T-helper 1 cell (primary cell): Measurements from ENCODE around the gene MEF2A.

Experiments
- DNase-seq, 5 donors: peaks; one replicate each; pipeline ENCODE4 v3.0.0-alpha.2; 2012 to 2020

MEF2A gene

DNA sequence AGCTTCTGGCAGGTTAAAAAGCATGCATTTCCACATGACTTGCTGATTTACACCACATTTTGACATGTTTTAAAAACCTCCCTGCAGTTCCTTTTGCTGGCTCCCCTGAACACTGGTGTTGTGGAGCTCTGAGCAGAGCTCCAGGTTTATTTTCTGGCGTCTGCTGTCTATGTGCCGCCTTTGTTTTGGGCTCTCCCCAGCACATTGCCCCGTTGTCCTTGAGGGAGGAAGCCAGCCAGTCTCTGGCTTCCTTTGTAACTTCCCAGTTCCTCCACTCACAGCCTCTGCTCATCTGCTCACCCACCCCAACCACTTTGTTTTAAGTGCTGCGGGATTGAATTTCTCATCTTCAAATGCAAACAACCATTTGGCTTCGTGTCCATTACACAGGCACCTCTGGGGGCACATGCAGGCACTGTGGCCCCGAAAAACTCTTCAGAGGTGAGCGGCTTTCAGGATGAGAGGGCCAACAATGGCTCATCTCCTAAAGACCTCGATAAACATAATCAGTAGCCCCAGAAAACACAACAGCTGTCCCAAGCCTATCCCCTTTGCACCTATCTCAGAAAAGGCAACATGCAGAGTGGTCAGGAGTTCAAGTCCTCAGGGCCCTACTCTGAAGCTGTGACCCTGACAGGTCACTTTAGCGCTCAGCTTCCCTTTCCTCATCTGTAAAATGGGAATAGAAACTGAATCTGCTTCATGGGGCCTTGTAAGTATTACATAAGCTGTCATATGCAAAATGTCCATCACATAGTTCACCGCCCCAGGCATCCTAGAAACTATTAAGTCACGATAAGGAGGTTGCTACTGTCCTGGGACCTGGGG, 1.3 kb upstream of the MEF2A start:
- DNase-seq: peak in 1 of 5 donors; percentile 6

DNA sequence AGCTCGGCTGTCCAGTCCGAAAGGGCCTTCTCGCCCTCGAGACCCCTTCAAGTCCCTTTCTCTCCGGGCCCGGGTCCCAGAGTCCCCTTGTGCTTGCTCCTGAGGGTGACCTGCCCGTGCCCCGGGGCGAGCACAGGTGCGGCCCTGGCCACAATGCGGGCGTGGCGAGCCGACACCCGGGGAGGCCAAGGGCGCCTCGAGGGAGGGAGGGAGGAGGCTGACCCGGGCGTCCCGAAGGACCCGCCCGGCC, 810 bp upstream of the MEF2A start:
- no peak for DNase-seq

DNA sequence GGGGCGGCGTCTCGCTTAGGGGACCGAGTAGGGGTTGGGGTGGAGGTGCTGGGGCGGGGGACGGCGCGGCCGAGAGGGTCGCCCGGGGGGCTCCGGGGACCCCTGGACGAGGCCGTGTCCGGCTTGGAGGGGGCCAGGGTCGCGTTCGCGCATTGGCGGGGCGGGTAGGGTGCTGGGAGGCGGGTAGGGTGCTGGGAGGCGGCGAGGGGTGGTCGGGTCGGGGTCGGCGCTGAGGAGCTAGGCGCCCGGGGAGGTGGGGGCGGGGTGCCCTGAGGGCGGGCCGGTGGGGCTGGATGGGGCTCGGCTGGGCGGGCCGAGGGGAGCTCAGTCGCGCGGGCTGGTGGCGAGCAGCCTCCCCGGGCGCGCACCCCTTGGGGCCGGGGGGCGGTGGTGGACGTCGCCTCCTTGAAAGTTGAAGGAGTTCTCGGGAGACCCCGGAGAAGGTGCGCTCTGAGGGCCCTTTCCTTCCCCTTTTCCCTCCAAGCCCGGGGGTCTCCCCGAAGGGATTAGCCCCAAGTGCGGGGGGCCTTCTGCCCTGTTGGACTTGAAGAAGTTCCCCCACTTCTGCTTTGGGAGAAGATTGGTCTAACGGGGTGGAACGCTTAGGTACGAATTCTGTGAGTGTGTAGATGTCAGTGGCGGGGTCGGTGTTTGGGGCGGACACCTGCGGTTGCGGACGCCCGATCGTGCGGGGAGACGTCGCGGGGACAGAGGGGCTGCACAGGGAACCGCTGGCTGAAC, 543 bp downstream of the MEF2A start:
- peak in 2 of 5 donors; percentile 19 to 29 for DNase-seq

DNA sequence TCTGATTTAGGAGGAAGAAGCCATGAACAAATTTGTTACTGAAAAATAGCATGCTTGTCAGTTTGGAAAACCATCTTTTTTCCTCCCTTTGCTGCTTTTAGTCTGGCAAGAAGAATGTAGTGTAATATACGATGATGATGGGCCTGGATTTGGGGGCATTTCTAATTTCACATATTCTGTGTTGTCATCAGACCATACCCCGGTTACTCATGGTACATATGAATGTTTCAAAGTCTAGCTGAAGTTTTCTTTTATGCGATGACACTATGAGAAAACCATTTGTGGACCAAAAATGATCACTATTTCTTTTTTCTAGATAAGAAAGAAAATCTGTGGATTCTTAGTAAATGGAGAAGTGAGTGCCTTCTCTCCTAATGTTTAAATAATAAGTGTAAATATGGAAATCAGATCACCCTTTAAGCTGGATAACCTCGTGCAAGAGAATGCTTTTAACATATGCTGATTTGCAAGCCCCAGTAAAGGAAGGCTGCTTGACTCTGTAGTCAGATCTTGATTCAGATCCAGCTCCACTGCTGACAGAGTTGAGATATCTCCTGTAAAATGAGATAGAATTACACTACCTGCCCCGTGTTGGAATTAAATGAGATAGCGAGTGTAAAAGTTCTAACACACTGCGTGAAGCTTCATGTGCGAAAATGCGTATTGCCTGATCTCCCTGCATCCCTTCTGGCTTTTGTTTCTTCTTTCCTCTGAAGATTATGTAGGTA, 3.0 kb downstream of the MEF2A start:
- DNase-seq: no peak

DNA sequence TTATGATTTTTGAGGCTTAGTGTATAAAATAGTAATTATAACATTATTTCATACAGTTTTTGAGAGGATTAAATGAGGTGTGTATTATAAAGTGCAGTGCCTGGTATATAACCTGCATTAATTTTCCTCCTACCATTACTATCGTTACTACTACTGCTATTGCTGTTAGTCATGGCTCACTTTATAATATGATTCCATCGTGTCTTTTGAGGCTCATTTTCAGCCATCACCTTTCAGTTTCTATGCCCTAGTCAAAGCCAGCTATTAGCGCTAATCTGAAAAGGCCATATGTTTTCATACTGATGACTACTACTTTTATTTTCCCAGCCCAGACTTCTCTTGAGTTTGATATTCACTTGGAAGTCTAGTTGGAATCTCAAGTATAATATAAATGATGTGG, 5.5 kb downstream of the MEF2A start:
- DNase-seq: no peak

DNA sequence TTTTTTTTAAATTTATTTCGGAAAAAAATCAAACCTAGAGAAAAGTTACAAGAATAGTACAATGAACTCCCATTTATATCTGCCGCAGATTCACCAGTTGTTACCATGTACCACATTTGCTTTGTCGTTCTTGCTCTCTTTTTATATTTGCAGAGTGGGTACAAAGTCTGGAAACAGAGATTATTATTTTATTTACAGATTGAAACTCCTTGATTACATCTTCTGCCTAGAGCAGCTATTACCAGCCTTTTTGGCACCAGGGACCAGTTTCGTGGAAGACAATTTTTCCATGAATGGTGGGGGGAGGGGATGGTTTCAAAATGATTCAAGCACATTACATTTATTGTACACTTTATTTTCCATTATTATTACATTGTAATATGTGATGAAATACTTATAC, 8.3 kb downstream of the MEF2A start:
- DNase-seq: no peak

DNA sequence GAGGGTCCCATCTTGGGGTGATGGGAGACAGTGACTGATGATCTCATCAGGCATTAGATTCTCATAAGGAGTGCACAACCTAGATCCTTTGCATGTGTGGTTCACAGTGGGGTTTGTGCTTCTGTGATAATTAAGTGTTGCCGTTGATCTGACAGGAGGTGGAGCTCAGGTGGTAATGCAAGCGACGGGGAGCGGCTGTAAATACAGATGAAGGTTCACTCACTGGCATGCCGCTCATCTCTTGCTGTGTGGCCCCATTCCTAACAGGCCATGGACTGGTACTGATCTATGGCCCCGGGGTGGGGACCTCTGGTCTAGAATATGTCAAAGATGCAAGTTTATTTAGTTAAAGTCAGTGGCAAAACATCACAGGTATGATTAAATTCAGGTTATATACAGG, 8.7 kb downstream of the MEF2A start:
- DNase-seq: no peak

DNA sequence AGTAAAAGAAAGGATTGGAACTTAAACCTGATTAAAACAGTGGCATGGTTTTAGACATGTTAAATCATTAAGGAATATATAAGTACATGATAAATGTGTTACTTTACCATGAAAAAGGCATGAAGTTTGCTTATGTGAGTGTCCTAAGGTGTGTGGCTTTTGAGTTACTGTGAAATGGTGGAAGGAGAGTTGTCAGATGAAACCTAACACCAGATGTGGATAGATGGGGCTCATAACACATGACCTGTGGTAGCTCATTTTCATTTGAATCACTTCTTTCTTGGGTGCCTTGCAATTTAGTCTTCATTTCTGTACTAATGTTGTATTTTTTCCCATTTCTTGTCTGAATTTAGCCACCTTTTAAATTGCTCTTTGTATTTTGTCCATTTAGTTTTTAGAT, 13.0 kb downstream of the MEF2A start:
- no peak for DNase-seq

DNA sequence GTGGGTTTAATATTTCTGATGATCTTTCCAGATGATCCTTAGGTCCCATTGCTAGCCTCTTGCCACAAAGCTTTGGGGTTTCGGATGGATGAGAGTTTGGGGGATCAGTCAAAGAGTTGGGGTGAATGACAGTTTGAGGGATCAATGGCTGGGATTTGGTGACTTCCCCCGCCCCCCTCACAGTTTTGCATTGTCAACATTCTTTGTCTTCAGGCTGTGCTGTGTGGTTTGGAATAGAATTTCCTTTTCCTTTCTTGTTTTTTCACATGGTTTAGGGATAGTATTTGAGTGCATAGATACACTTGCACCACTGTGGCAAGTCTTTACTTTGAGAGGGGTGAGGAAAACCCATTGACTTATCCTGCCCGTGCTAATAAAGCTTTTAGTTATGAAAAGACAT, 14.3 kb downstream of the MEF2A start:
- no peak for DNase-seq

DNA sequence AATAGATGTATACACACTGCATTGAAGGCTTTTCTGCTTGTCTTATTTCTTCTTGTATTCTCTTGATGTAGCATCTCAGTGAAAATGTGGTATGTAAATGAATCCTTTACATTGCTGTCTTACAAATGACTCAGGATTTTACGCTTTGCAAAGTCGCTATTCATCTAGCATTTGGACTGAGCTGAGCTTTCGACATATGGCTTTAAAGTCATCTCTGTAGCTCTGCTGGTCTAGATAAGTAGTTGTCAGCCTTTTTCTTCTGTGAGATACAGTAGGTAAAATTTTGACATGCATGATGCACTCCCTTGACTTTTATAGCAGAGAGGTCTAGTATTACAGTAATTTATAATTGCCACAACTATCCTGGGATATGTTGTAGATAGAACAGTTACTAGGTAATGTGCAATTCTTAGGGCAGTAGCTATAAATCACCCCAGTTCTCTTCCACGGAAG, 16.8 kb downstream of the MEF2A start:
- DNase-seq: no peak

DNA sequence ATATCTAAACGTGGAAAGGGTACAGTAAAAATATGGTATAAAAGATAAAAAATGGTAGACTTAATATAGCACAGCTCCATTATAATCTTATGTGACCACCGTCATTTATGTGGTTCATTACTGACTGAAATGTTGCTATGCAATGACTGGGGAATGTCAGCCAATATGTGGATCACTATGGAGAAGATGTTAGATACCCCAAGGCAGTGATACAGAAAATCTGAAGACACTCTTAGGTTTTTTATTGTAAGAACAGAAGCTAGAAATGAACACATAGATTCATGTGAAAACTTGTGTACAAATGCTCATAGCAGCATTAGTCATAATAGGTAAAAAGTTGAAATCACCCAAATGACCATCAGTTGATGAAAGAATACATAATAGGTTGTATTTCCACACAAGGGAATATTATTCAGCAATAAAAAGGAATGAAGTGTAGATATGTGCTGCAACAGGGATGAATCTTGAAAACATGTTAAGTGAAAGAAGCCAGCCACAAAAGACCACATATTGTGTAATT, 18.4 kb downstream of the MEF2A start:
- DNase-seq: no peak

DNA sequence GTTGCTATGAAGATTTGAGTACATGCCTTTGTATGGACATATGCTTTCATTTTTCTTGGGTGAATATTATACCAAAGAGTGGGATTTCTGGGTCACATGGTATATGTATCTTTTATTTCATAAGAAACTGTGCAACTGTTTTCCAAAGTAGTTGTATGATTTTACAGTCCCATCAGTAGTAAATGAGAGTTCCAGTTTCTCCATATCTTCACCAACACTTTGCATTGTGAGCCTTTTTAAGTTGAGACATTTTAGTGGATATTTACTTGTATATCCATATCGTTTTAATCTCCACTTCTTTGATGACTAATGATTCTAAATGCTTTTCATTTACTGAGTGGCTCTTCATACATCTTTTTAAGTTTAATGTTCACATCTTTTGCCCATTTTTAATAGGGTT, 20.3 kb downstream of the MEF2A start:
- no peak for DNase-seq

DNA sequence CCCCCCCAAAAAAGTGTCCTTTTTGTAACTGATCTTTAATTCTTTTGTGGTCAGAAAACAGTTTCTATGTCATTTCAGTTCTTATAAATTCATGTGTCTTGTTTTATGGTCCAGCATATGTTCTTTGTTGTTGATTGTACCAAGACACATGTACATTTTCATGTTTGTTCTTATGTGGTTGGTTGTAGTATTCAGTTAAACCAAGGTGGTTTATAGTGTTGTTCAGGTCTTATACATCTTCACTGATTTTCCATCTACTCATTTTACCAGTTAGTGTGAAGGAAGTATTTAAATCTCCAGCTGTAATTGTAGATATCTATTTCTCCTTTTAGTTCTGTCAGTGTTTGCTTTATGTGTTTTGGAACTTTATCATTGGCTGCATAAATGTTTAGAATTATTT, 24.0 kb downstream of the MEF2A start:
- DNase-seq: no peak

DNA sequence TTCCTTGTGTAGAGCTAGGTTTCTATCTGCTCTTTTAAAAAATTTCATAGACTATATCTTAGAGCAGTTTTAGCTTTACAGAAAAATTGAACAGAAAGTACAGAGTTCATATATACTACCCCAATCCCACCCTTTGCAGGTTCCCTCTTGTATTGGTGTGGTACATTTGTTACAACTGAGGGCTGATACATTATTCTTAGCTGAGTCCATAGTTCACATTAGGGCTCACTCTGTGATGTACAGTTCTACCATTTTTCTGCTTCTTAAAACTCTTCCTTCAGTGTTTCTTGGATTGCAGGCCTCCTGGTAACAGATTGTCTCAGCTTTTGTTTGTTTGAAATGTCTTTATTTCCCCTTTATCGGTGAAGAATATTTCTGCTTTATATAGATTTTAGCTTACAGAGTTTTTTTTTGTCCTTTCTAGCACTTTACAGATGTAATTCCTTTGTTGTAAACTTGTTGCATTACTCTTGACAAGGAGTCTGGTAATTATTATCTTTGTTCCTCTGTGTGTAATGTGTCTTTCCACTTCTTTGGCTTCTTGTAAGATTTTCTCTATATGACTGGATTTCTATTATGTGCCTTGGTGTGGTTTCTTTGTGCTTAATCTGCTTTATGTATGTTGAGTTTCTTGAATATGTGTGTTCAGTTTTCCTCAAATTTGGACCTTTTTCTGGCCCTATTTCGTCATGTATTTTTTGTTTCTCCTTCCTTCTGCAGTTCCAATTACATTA, 25.3 kb downstream of the MEF2A start:
- DNase-seq: no peak

DNA sequence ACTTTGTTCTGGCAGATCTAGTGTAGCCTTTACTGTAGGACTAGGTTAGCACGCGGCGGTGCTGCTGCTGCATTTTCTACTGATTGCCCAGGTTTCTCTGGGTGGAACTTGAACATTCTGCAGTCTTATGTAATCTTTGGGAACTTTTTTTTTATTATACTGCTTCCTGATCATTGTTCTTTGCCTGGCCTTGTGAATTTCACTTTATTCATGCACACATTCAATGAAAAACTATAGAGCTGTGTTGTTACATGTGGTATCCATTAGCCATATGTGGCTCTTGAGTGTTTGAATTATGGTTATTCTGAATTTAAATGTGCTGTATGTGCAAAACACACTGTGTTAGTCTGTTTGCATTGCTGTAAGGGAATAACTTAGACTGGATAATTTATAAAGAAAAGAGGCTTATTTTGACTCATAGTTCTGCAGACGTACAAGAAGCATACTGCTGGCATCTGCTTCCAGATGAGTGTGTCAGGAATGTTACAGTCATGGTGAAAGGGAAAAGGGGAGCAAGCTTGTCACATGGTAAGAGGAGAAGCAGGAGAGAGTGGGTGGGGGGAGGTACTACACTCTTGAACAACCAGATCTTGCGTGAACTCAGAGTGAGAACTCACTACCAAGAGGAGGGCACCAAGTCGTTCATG, 26.5 kb downstream of the MEF2A start:
- no peak for DNase-seq

DNA sequence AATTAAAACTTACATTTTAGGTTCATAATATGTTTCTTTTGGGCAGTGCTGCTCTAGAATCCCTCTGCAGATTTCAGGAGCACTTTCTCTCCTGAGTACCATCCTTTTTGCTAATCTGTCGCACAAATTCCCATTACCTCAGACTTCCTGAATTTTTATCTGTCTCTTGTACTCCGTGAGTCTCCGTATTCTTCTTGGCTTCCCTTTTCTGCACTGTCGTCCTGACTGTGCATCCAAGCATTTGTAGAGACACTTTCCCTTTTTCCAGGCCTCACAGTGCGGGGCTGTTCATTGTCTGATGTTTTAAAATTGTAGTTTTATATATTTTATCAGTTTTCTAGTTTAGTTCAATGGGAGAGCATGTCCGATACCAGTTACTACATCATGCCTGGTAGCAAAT, 27.3 kb downstream of the MEF2A start:
- DNase-seq: no peak

DNA sequence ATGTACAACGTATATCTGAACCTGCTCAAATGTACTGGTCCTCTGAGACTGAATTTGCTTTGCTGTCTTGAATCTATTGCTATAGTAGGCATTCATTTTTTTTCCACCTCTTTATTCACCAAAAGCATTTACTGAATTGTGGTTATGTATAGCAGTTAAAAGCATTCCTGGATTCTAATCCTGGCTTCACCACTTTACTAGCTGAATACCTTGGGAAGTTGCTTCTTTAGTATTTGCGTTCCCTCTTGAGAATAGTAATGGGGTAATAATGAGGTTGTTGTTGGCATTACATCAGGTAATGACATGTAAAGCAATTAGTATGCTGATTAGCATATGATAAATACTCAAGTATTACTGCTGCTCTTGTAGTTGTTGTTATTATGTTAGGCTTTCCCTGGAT, 29.1 kb downstream of the MEF2A start:
- no peak for DNase-seq

DNA sequence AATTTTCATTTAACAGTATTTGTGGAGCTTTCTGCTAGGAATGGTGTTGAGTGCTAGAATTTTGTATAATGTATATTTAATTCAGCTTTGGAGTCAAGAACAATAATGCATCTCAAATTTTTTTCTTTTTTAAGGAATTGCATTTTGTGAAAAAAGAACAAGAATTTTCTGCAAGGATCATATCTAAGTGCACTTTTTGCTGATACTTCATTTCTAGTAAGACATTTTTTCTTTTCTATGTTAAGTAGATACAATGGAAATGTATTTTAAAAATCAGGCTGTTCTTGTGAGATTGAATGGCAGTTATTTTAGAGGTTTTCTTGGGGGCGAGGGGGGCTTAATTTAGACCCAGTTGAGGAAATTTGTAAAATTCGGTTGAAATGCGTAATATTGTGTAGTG, 32.5 kb downstream of the MEF2A start:
- DNase-seq: no peak

DNA sequence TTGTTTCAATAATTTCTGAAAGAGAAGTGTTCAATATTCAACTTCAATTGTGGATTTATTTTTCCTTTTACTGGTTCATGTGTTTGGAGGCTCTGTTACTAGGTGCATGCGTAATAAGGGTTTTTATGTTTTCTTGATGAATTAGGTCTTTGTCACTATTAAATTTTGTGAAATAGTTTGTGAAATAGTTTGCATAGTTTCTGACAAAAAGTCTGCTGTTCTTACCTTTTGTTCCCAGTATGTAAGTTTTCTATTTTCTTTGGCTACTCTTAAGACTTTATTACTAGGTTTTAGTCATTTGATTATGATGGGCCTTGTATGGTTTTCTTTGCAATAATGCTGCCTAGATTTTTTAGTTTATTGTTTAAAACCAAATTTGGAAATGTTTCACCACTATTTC, 38.0 kb downstream of the MEF2A start:
- DNase-seq: no peak

DNA sequence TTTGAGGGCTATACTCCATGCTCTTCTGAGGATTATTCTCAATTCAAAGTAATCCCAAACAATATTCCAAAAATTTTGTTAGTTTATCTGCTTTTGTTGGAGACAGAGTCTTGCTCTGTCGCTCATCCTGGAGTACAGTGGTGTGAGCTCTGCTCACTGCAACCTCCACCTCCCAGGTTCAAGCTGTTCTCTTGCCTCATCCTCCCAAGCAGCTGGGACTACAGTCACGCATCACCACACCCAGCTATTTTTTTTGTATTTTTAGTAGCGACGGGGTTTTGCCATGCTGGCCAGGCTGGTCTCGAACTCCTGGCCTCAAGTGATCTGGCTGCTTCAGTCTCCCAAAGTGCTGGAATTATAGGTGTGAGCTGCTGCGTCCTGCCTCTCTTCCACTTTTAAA, 39.1 kb downstream of the MEF2A start:
- DNase-seq: no peak

DNA sequence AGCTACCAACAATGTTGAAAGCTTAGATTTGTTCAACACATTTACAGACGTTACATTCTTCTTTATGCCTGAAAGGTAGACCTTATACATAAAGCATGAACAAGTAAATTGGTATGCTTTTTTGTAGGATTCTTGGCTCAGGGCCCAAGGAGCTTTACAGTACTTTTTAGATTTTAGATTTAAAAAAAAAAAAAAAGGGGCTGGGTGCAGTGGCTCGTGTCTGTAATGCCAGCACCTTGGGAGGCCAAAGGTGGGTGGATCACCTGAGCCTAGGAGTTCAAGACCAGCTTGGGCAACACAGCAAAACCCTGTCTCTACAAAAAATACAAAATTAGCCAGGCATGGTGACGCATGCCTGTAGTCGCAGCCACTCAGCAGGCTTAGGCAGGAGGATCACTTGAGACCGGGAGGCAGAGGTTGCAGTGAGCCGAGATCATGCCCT, 39.7 kb downstream of the MEF2A start:
- DNase-seq: no peak

DNA sequence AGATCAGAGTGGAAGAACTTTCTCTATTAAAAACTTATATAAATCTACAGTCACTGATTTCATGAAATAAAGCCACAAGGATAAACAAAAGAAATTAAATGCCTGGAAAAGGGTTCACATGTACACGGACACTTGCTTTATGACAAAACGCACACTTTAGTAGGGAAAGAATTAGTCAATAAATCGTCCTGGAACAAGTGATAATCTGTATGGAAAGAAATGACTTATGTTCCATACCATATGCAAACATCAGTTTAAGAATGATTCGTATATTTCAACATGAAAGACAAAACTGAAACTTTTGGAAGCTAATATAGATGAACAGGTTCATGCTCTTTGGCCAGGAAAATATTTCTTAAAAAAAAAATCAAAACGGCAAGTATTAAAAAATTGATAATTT, 40.2 kb downstream of the MEF2A start:
- no peak for DNase-seq
